Right ventricle myocardium superior (tissue), 1 donor: Measurements from ENCODE around the gene GAS5. TPM values are rescaled to one million over a fixed set of nuclear protein-coding genes. Genes with fewer than 3 reads are reported as not detected.
A peak's percentile ranks its signal among the peaks of the same experiment; 100 is the strongest.
"Not testable (repeated sequence)": the region's sequence is repeated elsewhere in the genome, so short reads cannot be mapped to it uniquely, and the experiment has no call there.

ENCODE experiments used
- ATAC-seq: fragments of 200-7000 bp; cut with Tn5 transposase; one replicate; pipeline ENCODE4 v1.9.1; 2020; ENCODE audit warnings: mild to moderate bottlenecking; ENCODE audit not compliant: poor library complexity
- DNase-seq: peaks from one replicate; pipeline ENCODE4 v3.0.0-alpha.2; 2020
- intact Hi-C: fragments of 100-400 bp; cut with DNase I; formaldehyde crosslinking; loops from one replicate; pipeline ENCODE4 v1.11.2; 2022
- total RNA-seq: library from RNA; stranded (reverse); fragmentation: NEBNext Ultra II Directional; extraction: Animal tissue kit (Norgen Biotek cat#: 25700); gene quantifications from one replicate; pipeline ENCODE4 v1.2.1, GENCODE V29; 2021
- donor health status: DM: no; HTN: yes; CAD: no; lungs with severe emphysema.

GAS5 gene
- total RNA-seq, 1 donor from 2014 or later, result 50.2 TPM

DNA sequence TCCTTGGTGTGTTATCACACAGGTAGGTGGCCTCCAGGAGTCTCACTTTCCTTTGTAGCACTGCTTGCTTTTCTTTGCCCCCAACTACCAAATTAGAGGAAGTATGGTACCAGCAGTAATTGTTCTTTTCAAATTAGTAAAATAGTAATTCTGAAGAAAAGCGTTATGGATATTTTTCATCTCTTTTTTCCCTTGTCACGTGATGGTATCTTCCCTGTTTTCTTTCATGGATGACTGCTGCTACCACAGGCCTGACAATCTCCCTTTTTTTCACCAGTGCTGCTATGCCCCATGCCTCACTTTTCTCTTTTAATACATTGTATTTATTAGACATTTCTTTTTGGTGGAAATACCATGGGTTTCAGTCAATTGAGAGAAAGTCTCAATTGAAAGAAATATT lies 3.7 kb upstream of the GAS5 start:
- DNase-seq, result no peak
- intact Hi-C loops, result no loop called here
- ATAC-seq, result no peak

DNA sequence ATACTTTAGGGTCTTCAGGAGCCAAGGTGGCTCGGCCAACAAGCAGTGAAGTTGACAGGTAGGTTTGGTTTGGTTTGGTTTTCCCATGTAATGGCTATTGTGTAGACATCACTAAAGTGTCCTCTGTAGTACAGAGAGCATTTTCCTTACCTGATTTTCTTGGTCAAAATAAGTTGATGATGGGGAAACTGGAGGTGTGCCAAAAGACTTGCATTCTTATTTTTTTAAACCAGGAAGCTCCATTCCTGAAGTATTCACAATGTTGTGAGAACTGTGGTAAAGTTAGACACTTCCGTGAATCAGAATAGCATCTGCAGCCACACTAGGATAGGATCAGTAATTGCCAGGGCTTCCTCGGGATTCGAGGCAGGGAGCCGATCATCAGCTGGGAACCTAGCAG lies 3.3 kb upstream of the GAS5 start:
- no peak for DNase-seq
- intact Hi-C loops, result no loop called here

DNA sequence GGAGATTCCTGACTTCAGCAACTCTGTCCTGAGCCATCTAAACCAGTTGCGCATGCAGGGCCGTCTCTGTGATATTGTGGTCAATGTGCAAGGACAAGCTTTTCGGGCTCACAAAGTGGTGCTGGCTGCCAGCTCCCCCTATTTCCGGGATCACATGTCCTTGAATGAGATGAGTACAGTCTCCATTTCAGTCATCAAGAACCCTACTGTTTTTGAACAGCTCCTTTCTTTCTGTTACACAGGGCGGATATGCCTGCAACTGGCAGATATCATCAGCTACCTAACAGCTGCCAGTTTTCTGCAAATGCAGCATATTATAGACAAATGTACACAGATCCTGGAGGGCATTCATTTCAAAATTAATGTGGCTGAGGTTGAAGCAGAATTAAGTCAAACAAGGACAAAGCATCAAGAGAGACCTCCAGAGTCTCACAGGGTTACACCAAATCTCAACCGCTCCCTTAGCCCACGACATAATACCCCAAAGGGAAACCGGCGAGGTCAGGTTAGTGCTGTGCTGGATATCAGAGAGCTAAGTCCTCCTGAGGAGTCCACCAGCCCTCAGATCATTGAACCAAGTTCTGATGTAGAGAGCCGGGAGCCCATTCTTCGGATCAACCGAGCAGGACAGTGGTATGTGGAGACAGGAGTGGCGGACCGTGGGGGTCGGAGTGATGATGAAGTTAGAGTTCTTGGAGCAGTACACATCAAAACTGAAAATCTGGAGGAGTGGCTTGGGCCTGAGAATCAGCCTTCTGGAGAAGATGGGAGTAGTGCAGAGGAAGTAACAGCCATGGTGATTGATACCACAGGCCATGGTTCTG lies 2.7 kb upstream of the GAS5 start:
- no peak for ATAC-seq
- intact Hi-C loops, result no loop called here
- DNase-seq, result no peak

More for the DNA sequence above, 3.3 kb upstream of the GAS5 start:
- no peak for ATAC-seq

DNA sequence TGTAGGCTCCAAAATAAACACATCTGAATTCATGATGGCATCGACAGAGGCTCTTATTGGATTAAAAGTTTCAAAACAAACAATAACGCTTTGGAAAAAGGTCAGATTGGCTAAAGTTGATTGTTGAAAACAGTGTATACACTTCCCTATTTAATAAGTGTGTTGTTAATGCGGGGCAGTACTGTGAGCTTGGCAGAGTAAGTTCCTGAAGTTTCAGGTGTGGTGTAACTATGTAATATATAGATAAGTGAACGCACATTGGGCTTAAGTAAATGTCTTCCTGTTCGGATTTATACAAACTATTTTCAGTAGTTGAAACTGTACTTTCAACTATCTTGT lies 1.2 kb upstream of the GAS5 start:
- no peak for DNase-seq
- intact Hi-C loops, result loop anchor here (5.0 to 10.0 kb wide), 2 partner anchors 96 to 392 kb away; partner anchors contain the start of gene PRDX6
- ATAC-seq, result no peak

DNA sequence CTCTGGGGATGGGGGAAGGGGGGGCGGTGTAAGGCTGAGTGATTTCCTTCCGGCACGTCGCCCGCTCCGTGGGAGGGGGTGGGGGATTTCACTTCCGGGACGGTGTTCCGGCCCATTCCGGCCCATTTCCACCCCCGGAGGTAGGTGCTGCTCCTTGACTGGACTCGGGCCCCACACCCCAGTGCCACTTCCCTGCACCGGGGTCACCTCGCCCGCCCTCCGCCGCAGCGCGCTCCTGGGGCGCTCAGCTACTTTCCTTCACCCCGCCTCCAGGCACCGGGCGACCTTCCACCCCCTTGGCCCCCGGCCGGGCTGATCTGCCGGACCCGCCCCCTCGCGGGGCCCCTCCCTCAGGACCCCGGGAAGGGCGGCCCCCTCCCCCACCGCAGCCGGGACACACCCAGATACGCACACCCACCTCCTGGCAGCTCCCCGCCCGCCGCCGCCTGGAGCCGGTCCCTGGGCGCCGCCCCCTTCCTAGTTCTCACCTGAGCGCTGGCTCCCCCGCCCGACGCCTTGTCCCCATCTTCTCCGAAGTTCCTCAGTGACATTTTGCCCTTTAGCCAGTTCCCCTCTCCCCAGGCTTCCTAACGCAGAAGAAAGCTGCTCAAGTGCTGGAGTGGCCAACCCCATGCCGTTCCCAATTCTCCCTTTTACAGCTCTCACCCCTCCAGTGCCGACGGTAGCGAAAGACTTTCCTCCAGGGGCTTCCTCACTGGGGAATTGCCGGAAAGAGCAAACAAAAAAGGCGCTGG lies 654 bp upstream of the GAS5 start, which contains the start of gene ZBTB37:
Gene ZBTB37 (plus strand): TSS at position 115 of the 755 bp plus-strand sequence. CDS start 1,846 bp downstream, outside the sequence.
- DNase-seq (peak; percentile 93), ATAC-seq (peak; percentile 76)
- intact Hi-C loops, result loop anchor here (5.0 to 10.0 kb wide), 2 partner anchors 96 to 391 kb away; partner anchors contain the start of gene PRDX6

DNA sequence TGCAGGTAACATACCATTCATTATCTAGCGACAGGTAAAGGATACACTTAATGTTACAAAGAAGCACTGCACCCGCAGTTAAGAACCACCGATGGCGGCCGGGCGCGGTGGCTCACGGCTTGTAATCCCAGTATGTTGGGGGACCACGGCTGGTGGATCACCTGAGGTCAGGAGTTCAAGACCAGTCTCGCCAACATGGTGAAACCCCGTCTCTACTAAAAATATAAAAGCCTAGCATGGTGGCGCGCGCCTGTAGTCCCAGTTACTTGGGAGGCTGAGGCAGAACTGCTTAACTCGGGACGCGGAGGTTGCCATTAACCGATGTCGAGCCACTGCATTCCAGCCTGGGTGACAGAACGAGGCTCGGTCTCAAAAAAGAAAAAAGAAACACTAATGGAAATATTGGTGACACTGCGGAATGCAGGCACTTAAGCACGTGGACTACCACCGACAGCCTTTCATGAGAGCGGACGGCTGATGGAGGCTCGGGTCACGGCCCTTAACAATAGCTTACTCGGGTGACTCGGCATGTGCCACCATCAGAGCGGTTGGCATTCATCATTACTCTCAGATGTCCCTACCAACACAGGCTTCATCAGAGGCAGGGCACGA lies 542 bp downstream of the GAS5 start:
- intact Hi-C loops, result loop anchor here (5.0 to 10.0 kb wide), 2 partner anchors 98 to 390 kb away; partner anchors contain the start of gene PRDX6
- ATAC-seq (peak; percentile 12), DNase-seq (no peak)

DNA sequence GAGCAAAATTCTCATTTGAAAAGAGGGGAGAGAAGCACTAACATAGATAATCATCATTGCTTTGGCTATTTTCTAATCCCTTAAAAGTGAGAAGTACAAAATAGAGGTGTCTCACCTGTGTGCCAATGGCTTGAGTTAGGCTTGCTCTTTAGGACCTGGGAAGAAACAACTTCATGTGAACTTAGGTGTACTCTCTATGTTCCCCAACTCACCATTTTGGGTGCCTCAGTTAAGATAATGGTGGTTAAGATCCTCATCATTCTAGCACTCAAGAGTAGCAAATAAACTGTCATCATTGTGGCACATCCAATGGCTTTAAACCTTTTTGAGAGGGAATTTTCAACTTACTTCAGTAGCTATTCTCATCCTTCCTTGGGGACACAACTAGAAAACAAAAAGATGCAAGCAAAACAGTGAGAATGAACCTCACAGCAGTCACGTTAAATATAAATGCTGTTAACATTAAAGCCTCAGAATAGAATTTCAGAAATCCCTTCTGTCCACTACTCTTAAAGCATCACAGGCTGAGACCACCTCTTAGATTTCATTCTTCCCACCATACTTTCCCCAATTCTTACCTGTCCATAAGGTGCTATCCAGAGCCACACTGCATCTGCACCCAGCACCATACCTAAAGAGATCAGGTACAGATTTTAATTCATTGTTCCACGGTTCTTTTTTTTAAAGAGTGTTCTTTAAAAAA lies 1.2 kb downstream of the GAS5 start:
- DNase-seq (no peak), ATAC-seq (no peak)
- intact Hi-C loops, result loop anchor here (5.0 to 10.0 kb wide), 2 partner anchors 98 to 389 kb away; partner anchors contain the start of gene PRDX6

DNA sequence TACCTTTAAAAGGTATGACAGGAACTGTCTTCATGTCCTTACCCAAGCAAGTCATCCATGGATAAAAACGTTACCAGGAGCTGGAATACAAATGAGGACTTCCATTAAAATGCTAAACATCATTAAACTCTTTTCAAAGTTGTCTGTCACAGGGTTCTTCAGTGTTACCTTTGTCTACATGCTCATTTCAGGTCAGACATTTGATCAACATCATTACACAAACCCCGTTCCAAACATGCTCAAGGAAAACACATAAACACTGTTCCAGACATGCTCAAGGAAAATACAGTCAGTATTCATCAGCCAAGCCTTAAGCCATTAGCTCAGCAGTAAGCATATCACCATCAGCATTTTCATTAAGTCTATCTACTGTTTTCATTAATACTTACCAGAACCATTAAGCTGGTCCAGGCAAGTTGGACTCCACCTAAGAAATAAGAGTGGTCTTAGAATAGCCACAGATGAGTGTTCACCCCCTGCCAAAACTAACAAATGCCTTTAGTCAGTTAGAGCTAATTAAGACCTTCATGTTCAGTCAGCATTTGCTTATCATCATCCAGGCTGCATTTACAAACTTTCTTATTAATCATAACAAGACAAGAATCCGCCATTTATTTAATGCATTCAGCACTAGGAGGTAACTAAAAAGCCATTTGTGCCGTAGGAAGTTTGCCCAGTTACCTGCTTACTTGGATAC lies 2.2 kb downstream of the GAS5 start:
- ATAC-seq, result no peak
- no peak for DNase-seq
- intact Hi-C loops, result loop anchor here (5.0 to 10.0 kb wide), 2 partner anchors 99 to 388 kb away; partner anchors contain the start of gene PRDX6

DNA sequence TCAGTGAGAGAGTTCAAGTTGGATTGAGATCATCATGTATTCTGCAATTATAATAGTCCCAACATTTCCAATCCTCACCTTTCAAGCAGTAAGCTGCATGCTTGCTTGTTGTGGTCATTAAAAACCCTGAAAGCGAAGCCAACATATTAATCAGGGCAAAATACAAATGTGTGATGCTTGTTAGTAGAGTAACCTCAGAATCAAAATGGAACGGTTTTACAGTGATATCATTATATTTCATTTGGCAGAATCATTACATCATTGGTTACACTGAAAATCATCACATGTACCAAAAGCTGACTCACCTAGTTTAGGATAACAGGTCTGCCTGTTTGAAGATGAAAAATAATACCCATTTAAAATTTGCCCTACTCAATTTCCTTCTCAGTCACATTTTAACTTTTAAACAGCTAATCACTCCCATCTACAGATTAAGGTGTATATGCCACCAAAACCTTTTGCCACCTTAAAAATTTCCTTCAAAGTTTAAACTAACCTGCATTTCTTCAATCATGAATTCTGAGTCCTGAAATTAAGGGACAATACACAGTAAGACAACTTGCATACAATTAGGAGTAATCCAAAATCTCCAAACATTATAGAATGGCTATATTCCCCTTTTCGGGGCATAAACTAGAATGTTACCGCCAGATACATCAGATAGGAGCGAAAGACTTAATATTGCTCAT lies 3.5 kb downstream of the GAS5 start:
- no peak for ATAC-seq
- no peak for DNase-seq
- intact Hi-C loops, result loop anchor here (10.0 kb wide), 1 partner anchor 100 kb away; no protein-coding TSS in a partner anchor

DNA sequence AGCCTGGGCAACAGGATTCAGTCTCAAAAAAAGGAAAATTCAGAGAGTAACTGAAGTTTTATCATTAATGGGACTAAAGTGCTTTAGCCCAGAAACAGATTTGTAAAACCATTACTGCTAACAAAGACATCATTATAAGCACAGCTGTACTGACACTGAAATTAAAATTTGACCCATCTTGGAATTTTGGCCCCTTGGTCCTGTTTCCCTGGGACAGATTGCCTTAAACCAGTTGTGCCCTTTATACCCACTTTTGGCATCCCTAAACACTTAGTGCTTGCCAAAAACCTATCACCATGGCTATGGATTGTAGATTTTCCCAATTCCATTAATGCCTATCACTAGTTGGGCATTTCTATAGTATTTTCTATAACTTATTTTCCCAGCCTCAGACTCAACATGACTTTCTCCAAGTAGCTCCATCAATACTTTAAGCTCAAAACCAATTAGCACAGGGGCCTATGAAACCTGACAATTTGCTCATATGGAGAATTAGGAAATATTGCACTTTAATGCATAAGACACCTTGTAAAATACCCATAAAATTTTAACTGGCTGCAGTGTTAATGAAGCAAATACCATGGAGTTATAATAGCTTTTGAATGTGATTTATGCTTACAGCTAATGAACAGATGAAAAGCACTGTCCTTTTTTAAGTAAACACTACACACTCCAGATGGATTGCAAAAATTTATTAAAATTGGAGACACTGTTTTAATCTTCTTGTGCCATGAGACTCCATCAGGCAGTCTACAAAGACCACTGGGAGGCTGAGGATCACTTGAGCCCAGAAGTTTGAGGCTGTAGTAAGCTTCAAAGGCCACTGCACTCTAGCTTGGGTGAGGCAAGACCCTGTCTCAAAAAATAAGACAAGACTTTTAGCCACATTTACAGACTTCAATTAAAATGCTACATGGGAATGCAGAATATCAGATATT lies 4.3 kb downstream of the GAS5 start:
- DNase-seq (no peak), ATAC-seq (no peak)
- intact Hi-C loops, result loop anchor here (10.0 kb wide), 1 partner anchor 101 kb away; no protein-coding TSS in a partner anchor

DNA sequence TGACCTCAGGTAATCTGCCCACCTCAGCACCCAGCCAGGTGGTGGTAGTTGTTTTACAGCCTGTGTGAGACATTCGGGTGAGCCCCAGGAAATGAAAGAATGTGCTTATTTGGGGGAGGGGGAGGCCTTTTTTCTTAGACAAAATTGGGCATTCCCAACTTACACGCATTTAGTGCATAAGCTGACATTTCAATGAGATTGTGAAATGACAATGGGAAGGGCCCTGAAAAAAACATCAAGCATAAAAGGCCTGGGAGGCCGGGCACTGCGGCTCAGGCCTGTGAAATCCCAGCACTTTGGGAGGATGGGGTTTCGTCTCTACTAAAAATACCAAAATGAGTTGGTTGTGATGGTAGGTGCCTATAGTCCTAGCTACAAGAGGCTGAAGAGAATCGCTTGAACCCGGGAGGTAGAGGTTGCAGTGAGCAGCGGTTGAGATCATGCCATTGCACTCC lies 5.0 kb downstream of the GAS5 start:
- DNase-seq (no peak), ATAC-seq (no peak)
- intact Hi-C loops, result loop anchor here (10.0 kb wide), 1 partner anchor 102 kb away; no protein-coding TSS in a partner anchor

DNA sequence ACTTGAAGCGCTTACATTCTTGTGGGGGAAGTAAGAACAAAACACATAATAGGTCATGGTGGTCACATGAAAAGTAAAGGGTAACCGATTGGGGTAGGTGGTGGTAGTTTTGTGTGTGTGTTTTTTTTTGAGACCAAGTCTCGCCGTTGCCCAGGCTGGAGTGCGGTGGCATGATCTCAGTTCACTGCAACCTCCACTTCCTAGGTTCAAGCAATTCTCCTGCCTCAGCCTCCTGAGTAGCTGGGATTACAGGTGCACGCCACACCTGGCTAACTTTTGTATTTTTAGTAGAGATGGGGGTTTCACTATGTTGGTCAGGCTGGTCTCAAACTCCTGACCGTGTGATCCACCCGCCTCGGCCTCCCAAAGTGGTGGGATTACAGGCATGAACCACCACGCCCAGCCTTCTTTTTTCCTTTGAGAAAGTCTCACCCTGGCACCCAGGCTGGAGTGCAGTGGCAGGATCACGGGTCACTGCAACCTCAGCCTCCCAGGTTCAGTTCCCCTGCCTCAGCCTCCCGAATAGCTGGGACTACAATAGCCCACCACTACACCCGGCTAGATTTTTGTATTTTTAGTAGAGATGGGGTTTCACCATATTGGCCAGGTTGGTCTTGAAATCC lies 5.5 kb downstream of the GAS5 start:
- not testable (repeated sequence) for DNase-seq, ATAC-seq
- intact Hi-C loops, result loop anchor here (10.0 kb wide), 1 partner anchor 103 kb away; no protein-coding TSS in a partner anchor

DNA sequence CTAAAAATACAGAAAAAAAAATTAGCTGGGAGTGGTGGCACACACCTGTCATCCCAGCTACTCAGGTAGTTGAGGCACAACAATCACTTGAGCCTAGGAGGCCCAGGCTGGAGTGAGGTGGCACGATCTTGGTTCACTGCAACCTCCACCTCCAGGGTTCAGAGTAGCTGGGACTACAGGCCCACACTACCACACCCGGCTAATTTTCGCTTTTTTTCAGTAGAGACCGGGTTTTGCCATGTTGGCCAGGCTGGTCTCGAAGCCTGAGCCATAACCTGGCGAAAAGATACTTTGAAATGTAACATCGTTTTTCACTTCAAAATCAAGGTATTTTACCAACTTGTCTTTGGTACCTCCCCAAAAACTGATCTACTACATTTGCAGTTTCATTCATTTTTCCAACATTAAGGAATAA lies 6.1 kb downstream of the GAS5 start:
- intact Hi-C loops, result loop anchor here (10.0 kb wide), 1 partner anchor 103 kb away; no protein-coding TSS in a partner anchor
- ATAC-seq (no peak), DNase-seq (no peak)

DNA sequence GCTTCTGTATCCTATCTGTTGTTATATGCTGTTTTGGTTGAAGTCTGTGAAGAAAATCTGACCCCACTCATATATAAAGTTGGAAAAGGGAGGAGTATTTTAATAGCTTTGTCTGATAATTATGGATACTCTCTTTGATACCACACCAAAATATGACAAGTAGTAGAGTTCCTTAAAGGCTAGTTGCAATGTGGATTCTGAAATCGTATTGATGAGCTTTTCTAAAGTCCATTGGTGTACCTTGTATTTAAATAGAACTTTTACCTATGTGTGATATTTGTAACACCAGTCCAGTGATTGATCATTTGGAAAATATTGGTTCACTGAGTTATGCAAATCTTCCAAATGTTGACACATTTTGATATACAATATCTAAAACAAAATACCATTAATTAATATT lies 7.7 kb downstream of the GAS5 start:
- ATAC-seq, result no peak
- DNase-seq, result no peak
- intact Hi-C loops, result loop anchor here (10.0 kb wide), 1 partner anchor 105 kb away; no protein-coding TSS in a partner anchor

DNA sequence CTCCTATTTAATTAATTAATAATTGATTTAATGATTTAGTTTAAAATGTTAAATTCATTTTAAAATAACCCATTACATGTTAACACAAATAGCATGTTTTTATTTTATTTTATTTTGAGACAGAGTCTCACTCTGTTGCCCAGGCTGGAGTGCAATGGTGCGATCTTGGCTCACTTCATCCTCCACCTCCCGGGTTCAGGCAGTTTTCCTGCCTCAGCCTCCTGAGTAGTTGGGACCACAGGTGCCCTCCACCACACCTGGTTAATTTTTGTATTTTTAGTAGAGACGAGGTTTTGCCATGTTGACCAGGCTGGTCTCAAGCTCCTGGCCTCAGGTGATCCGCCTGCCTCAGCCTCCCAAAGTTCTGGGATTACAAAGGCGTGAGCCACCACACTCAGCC lies 8.2 kb downstream of the GAS5 start:
- ATAC-seq, intact Hi-C loops: not testable (repeated sequence)

More for the DNA sequence above, 8.2 kb downstream of the GAS5 start:
- not testable (repeated sequence) for DNase-seq
